ENCODE data around the gene PDE8A. TPM values are rescaled to one million over a fixed set of nuclear protein-coding genes. Genes with fewer than 3 reads are reported as not detected.
"Not testable (repeated sequence)": the region's sequence is repeated elsewhere in the genome, so short reads cannot be mapped to it uniquely, and the experiment has no call there.

The PDE8A gene
- total RNA-seq, 2 experiments from 2014 or later: 28.3 to 32.3 TPM

- ChIA-PET CTCF (ENCODE audit: unreplicated experiment) (no interaction called here), POLR2A (interaction anchor here (0.6 kb wide), 1 partner anchor 420 kb away, joined by 3 read pairs; no protein-coding TSS in a partner anchor)
- DNase-seq (ENCODE audit: low spot score): no peak
- no peaks in the 10 kb centered on the region for H3K36me3 ChIP-seq (ENCODE audit: insufficient read depth, low read length)
- no peak overlapping the region for H3K27ac ChIP-seq (ENCODE audit: low read depth, low read length, poor library complexity, severe bottlenecking)
- H3K4me3 ChIP-seq (ENCODE audit: low read depth, low read length, poor library complexity, severe bottlenecking): no peak overlapping the region
- intact Hi-C loops (cut with micrococcal nuclease; ENCODE audit: unreplicated experiment): no loop called here
- TF ChIP-seq EZH2phosphoT487 (IDR thresholded peaks at IDR 0.05; ENCODE audit: borderline replicate concordance, low read depth, low read length): no peak
- no peak for TF ChIP-seq CTCF (conservative IDR thresholded peaks at IDR 0.05; ENCODE audit: low read length)
- H3K9me3 ChIP-seq (ENCODE audit: low read length): peaks cover 6% of the 10 kb centered on the region; the same call in 1 of the 2 replicates
- H3K4me1 ChIP-seq (ENCODE audit: insufficient read depth, low read length, poor library complexity, severe bottlenecking): peaks cover 30% of the 10 kb centered on the region
- no peaks in the 10 kb centered on the region for H3K9me2 ChIP-seq (ENCODE audit: insufficient read depth, low read length)
- H2AFZ ChIP-seq (ENCODE audit: low read length): no peak overlapping the region
- peaks cover 38% of the 10 kb centered on the region for H3K79me2 ChIP-seq (ENCODE audit: insufficient read depth, low read depth, low read length)
- H3K4me2 ChIP-seq (ENCODE audit: low read length): no peak overlapping the region
- no TSS peak for BruUV-seq (replicated peaks)
- peaks cover 5% of the 10 kb centered on the region; the same call in 1 of the 2 replicates for H4K20me1 ChIP-seq (ENCODE audit: insufficient read depth, low read length)
Measured at GRCh38 chr15:84992157-84992944, 10.7 kb downstream of the PDE8A start.

GRCh38 chr15:84996055-84996454 is 14.4 kb downstream of the PDE8A start:
- Histone ChIP-seq H3K4me3 (ENCODE audit: low read depth, low read length, poor library complexity, severe bottlenecking) (no peak overlapping the region), H3K9me3 (ENCODE audit: low read length) (peaks cover 6% of the 10 kb centered on the region; the same call in 1 of the 2 replicates), H3K36me3 (ENCODE audit: insufficient read depth, low read length) (no peaks in the 10 kb centered on the region), H3K27ac (ENCODE audit: low read depth, low read length, poor library complexity, severe bottlenecking) (no peak overlapping the region), H2AFZ (ENCODE audit: low read length) (no peak overlapping the region), H3K4me2 (ENCODE audit: low read length) (no peak overlapping the region), H4K20me1 (ENCODE audit: insufficient read depth, low read length) (peaks cover 5% of the 10 kb centered on the region; the same call in 1 of the 2 replicates), H3K9me2 (ENCODE audit: insufficient read depth, low read length) (no peaks in the 10 kb centered on the region), H3K79me2 (ENCODE audit: insufficient read depth, low read depth, low read length) (peaks cover 14% of the 10 kb centered on the region), H3K4me1 (ENCODE audit: insufficient read depth, low read length, poor library complexity, severe bottlenecking) (peaks cover 3% of the 10 kb centered on the region)
- POLR2A ChIA-PET: interaction anchor here (0.5 to 0.6 kb wide), 2 partner anchors 361 to 1810 kb away, joined by 4 to 6 read pairs; no protein-coding TSS in a partner anchor
- no peak for TF ChIP-seq CTCF (conservative IDR thresholded peaks at IDR 0.05; ENCODE audit: low read length)
- no peak for TF ChIP-seq EZH2phosphoT487 (IDR thresholded peaks at IDR 0.05; ENCODE audit: borderline replicate concordance, low read depth, low read length)
- CTCF ChIA-PET (ENCODE audit: unreplicated experiment): no interaction called here
- intact Hi-C loops (cut with micrococcal nuclease; ENCODE audit: unreplicated experiment): no loop called here
- BruUV-seq (replicated peaks): no TSS peak
- DNase-seq (ENCODE audit: low spot score): no peak

- H2AFZ ChIP-seq (ENCODE audit: low read length); H3K4me3 ChIP-seq (ENCODE audit: low read depth, low read length, poor library complexity, severe bottlenecking); H3K4me1 ChIP-seq (ENCODE audit: insufficient read depth, low read length, poor library complexity, severe bottlenecking); H3K9me3 ChIP-seq (ENCODE audit: low read length); intact Hi-C loops (cut with micrococcal nuclease; ENCODE audit: unreplicated experiment); BruUV-seq (replicated peaks); H3K36me3 ChIP-seq (ENCODE audit: insufficient read depth, low read length); H3K4me2 ChIP-seq (ENCODE audit: low read length); DNase-seq (ENCODE audit: low spot score); H3K27ac ChIP-seq (ENCODE audit: low read depth, low read length, poor library complexity, severe bottlenecking); H4K20me1 ChIP-seq (ENCODE audit: insufficient read depth, low read length); CTCF ChIA-PET (ENCODE audit: unreplicated experiment); H3K79me2 ChIP-seq (ENCODE audit: insufficient read depth, low read depth, low read length); H3K9me2 ChIP-seq (ENCODE audit: insufficient read depth, low read length): not testable (repeated sequence)
- POLR2A ChIA-PET: interaction anchor here (0.6 to 0.7 kb wide), 2 partner anchors 12 to 17 kb away, joined by 3 to 5 read pairs; no protein-coding TSS in a partner anchor
Measured at GRCh38 chr15:84996714-84997113, 15.1 kb downstream of the PDE8A start.

GRCh38 chr15:84997214-84997613 is 15.6 kb downstream of the PDE8A start:
- H3K4me1 ChIP-seq (ENCODE audit: insufficient read depth, low read length, poor library complexity, severe bottlenecking); H4K20me1 ChIP-seq (ENCODE audit: insufficient read depth, low read length); H3K9me2 ChIP-seq (ENCODE audit: insufficient read depth, low read length); H2AFZ ChIP-seq (ENCODE audit: low read length); H3K36me3 ChIP-seq (ENCODE audit: insufficient read depth, low read length); H3K4me3 ChIP-seq (ENCODE audit: low read depth, low read length, poor library complexity, severe bottlenecking); BruUV-seq (replicated peaks); H3K4me2 ChIP-seq (ENCODE audit: low read length); H3K27ac ChIP-seq (ENCODE audit: low read depth, low read length, poor library complexity, severe bottlenecking); CTCF ChIA-PET (ENCODE audit: unreplicated experiment); H3K9me3 ChIP-seq (ENCODE audit: low read length); H3K79me2 ChIP-seq (ENCODE audit: insufficient read depth, low read depth, low read length); DNase-seq (ENCODE audit: low spot score); intact Hi-C loops (cut with micrococcal nuclease; ENCODE audit: unreplicated experiment): not testable (repeated sequence)
- POLR2A ChIA-PET: interaction anchor here (0.6 to 0.7 kb wide), 2 partner anchors 12 to 17 kb away, joined by 3 to 5 read pairs; no protein-coding TSS in a partner anchor
